OCI-LY1 (cell line): Measurements from ENCODE around the gene PARVA.

Experiments used
- H2AFZ ChIP-seq: fragments of 200-600 bp; sonication (generic), shearing (Covaris generic); 2 replicates; pipeline ENCODE4 v1.6.0; 2014; ENCODE audit warnings: antibody characterized with exemption, mild to moderate bottlenecking, low read length
- H3F3A ChIP-seq: fragments of 200-600 bp; sonication (generic), shearing (Covaris generic); 2 replicates; pipeline ENCODE4 v1.6.0; 2014; ENCODE audit warnings: mild to moderate bottlenecking, antibody characterized with exemption, low read length, moderate library complexity; ENCODE audit not compliant: insufficient read depth
- H3K27ac ChIP-seq: fragments of 200-600 bp; sonication (generic); 2 replicates; pipeline ENCODE4 v1.5.1; 2014; ENCODE audit warnings: low read length, mixed run types, mild to moderate bottlenecking, low read depth; ENCODE audit not compliant: poor library complexity, severe bottlenecking
- H3K27me3 ChIP-seq: fragments of 200-600 bp; sonication (generic); 2 replicates; pipeline ENCODE4 v1.6.0; 2014; ENCODE audit warnings: antibody characterized with exemption, mild to moderate bottlenecking, low read length, moderate library complexity; ENCODE audit not compliant: insufficient read depth
- H3K36me3 ChIP-seq: fragments of 200-600 bp; sonication (generic); 2 replicates; pipeline ENCODE4 v1.6.1; 2014; ENCODE audit warnings: mild to moderate bottlenecking, antibody characterized with exemption, low read length, moderate library complexity, mixed read lengths; ENCODE audit not compliant: insufficient read depth
- H3K4me1 ChIP-seq: fragments of 200-600 bp; sonication (generic); 2 replicates; pipeline ENCODE4 v1.5.1; 2014; ENCODE audit warnings: mild to moderate bottlenecking, low read length, moderate library complexity; ENCODE audit not compliant: insufficient read depth, severe bottlenecking
- H3K4me2 ChIP-seq: fragments of 200-600 bp; sonication (generic), shearing (Covaris generic); 2 replicates; pipeline ENCODE4 v1.6.1; 2014; ENCODE audit warnings: low read length
- H3K4me3 ChIP-seq: fragments of 200-600 bp; sonication (generic); 2 replicates; pipeline ENCODE4 v1.5.1; 2014; ENCODE audit warnings: low read length, low read depth, mild to moderate bottlenecking, mixed read lengths; ENCODE audit not compliant: poor library complexity, severe bottlenecking
- H3K79me2 ChIP-seq: fragments of 200-600 bp; shearing (Covaris generic); 2 replicates; pipeline ENCODE4 v1.6.1; 2016; ENCODE audit warnings: mixed run types, low read length, mixed read lengths; ENCODE audit not compliant: insufficient read depth
- H3K9ac ChIP-seq: fragments of 200-600 bp; sonication (generic), shearing (Covaris generic); 2 replicates; pipeline ENCODE4 v1.6.1; 2014; ENCODE audit warnings: mild to moderate bottlenecking, low read length, mixed read lengths
- H3K9me2 ChIP-seq: fragments of 200-600 bp; sonication (generic), shearing (Covaris generic); 2 replicates; pipeline ENCODE4 v1.6.1; 2014; ENCODE audit warnings: low read depth, mild to moderate bottlenecking, low read length, mixed read lengths
- H3K9me3 ChIP-seq: fragments of 200-600 bp; shearing (Covaris generic); 2 replicates; pipeline ENCODE4 v1.6.1; 2014; ENCODE audit warnings: low read length, mixed read lengths
- H4K20me1 ChIP-seq: fragments of 200-600 bp; sonication (generic), shearing (Covaris generic); 2 replicates; pipeline ENCODE4 v1.6.0; 2016; ENCODE audit warnings: mild to moderate bottlenecking, low read length; ENCODE audit not compliant: insufficient read depth
- EZH2 ChIP-seq: fragments of 200-600 bp; sonication (generic), shearing (Covaris generic); IDR thresholded peaks from 2 replicates; pipeline ENCODE4 v1.8.0; 2017; ENCODE audit warnings: borderline replicate concordance, mixed run types, mild to moderate bottlenecking, antibody characterized with exemption, low read length, moderate library complexity, mixed read lengths
- TF ChIP-seq, protein P1 (sequence below): fragments of 200-600 bp; sonication (generic), shearing (Covaris generic); IDR thresholded peaks from 2 replicates; pipeline ENCODE4 v1.5.1; 2017; ENCODE audit warnings: mild to moderate bottlenecking, antibody characterized with exemption, low read length, moderate library complexity, mixed read lengths

PARVA gene

DNA sequence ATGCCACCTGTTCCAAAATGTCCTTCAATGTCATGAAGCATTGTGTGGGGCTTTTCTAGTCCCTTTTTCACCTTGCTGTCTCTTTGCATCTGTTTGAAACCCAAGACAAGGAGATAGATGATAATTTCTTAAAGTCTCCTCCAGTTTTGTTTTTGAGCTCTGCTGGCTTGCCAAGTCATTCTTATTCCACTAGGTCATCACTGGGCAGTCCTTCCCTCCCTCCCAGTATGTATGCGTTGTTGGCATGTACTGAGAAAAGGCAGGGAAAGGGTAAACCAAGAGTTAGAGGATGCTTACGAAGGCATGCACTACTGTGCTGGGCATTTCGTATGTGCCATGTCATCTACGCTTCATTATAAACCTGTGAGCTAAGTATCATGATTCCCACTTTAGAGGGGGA, 78.6 kb downstream of the PARVA start:
- no peak overlapping the region for H2AFZ ChIP-seq
- H3K9ac ChIP-seq = no peak overlapping the region
- H3K4me2 ChIP-seq = no peak overlapping the region
- H4K20me1 ChIP-seq = no peaks in the 10 kb centered on the region
- no peaks in the 10 kb centered on the region for H3K36me3 ChIP-seq
- no peak overlapping the region for H3K4me3 ChIP-seq
- TF ChIP-seq, protein P1, sequence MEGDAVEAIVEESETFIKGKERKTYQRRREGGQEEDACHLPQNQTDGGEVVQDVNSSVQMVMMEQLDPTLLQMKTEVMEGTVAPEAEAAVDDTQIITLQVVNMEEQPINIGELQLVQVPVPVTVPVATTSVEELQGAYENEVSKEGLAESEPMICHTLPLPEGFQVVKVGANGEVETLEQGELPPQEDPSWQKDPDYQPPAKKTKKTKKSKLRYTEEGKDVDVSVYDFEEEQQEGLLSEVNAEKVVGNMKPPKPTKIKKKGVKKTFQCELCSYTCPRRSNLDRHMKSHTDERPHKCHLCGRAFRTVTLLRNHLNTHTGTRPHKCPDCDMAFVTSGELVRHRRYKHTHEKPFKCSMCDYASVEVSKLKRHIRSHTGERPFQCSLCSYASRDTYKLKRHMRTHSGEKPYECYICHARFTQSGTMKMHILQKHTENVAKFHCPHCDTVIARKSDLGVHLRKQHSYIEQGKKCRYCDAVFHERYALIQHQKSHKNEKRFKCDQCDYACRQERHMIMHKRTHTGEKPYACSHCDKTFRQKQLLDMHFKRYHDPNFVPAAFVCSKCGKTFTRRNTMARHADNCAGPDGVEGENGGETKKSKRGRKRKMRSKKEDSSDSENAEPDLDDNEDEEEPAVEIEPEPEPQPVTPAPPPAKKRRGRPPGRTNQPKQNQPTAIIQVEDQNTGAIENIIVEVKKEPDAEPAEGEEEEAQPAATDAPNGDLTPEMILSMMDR = no peak
- TF ChIP-seq EZH2 = no peak
- no peaks in the 10 kb centered on the region for H3K4me1 ChIP-seq
- H3F3A ChIP-seq = no peaks in the 10 kb centered on the region
- no peaks in the 10 kb centered on the region for H3K9me3 ChIP-seq
- H3K27me3 ChIP-seq = no peaks in the 10 kb centered on the region
- H3K9me2 ChIP-seq = no peaks in the 10 kb centered on the region
- H3K79me2 ChIP-seq = no peaks in the 10 kb centered on the region
- H3K27ac ChIP-seq = no peak overlapping the region

DNA sequence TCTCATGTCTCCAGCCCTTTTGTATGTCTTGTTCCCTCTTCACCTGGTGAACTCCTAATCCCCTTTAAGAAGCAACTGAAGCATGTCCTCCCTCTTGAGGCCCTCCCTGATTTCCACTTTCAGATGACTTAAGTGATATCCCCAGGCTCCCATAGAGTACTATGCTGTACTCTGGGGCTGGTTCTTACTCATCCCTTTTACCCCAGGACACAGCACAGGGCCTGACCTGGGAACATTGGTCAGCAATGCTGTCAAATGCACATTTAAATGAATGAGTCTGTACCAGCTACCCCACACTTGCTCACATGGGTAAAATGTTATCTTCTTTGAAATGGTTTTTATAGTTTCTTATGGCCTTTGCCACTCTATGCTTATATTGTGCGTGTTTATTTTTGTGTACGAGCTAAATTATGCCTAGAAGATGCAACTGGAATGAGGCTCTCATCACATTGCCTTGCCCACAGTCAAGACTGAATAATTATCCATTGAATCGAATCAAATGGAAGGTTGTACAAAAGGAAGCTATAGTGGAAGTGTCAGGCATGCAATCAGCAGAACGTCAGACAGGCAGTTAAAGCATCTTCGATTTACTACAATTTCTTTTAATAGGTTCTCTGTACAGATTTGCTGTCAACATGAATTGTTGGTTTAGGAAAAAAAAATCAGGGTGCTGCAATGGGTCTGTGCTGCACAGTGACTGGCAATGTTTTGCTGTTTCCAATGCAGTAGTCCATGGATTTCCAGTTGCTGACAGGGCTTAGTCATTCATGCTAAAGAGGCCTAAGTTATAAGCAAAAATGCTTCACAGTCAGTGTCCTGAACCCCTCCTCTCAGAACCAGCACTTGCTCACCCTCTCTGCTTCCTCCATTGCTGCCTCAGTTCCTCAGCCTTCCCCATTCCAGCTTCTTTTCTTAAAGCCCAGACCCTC, 79.5 kb downstream of the PARVA start:
- Histone ChIP-seq H3K9ac (no peak overlapping the region), H3K4me2 (no peak overlapping the region), H3F3A (no peaks in the 10 kb centered on the region), H3K36me3 (no peaks in the 10 kb centered on the region), H3K4me1 (no peaks in the 10 kb centered on the region), H2AFZ (no peak overlapping the region), H3K9me3 (no peaks in the 10 kb centered on the region), H3K27me3 (no peaks in the 10 kb centered on the region), H3K4me3 (no peak overlapping the region), H4K20me1 (no peaks in the 10 kb centered on the region), H3K27ac (no peak overlapping the region), H3K79me2 (no peaks in the 10 kb centered on the region), H3K9me2 (no peaks in the 10 kb centered on the region)
- TF ChIP-seq, protein P1 = no peak
- no peak for TF ChIP-seq EZH2

GRCh38 chr11:12458042-12458441, 80.7 kb downstream of the PARVA start:
- Histone ChIP-seq H3K9me3 (no peaks in the 10 kb centered on the region), H4K20me1 (no peaks in the 10 kb centered on the region), H3K27me3 (no peaks in the 10 kb centered on the region), H3K36me3 (no peaks in the 10 kb centered on the region), H3K79me2 (no peaks in the 10 kb centered on the region), H3K4me1 (no peaks in the 10 kb centered on the region), H3K4me3 (no peak overlapping the region), H2AFZ (no peak overlapping the region), H3K9ac (no peak overlapping the region), H3K9me2 (no peaks in the 10 kb centered on the region), H3K27ac (no peak overlapping the region), H3F3A (no peaks in the 10 kb centered on the region), H3K4me2 (no peak overlapping the region)
- no peak for TF ChIP-seq EZH2
- TF ChIP-seq, protein P1 = no peak
